ENCODE measurements around the gene ZNF485.

- TF ChIP-seq CTCF (IDR thresholded peaks at IDR 0.05) (no peak), POLR2A (IDR thresholded peaks at IDR 0.05) (no peak)
Observed at GRCh38 chr10:43591303-43591904, 14.8 kb upstream of the ZNF485 start.
